Central memory CD8-positive, alpha-beta T cell (primary cell): ENCODE results near the gene C4BPA.

Source experiments
- ATAC-seq: fragments of 150-1000 bp; cut with Tn5 transposase; replicated peaks from 2 replicates; pipeline ENCODE4 v1.10.0; 2022; ENCODE audit warnings: mild to moderate bottlenecking, moderate FRiP score, moderate number of reproducible peaks; ENCODE audit not compliant: poor library complexity, severe bottlenecking; ENCODE audit errors: extremely low read depth
- DNase-seq, 2 donors: peaks; one replicate each; pipeline ENCODE4 v3.0.0; 2021; ENCODE audit warnings: low spot score in 2 of 2
- H3K27ac Mint-ChIP-seq: one replicate; pipeline ENCODE4 v1.8.0; 2022; ENCODE audit warnings: low read depth, mild to moderate bottlenecking, moderate library complexity, mixed read lengths
- H3K27me3 Mint-ChIP-seq: one replicate; pipeline ENCODE4 v1.8.0; 2022; ENCODE audit warnings: mixed read lengths
- H3K36me3 Mint-ChIP-seq: one replicate; pipeline ENCODE4 v1.8.0; 2022; ENCODE audit warnings: mild to moderate bottlenecking, moderate library complexity, mixed read lengths; ENCODE audit not compliant: insufficient read depth
- H3K4me1 Mint-ChIP-seq: one replicate; pipeline ENCODE4 v1.8.0; 2022; ENCODE audit warnings: mixed read lengths
- H3K4me3 Mint-ChIP-seq: one replicate; pipeline ENCODE4 v1.8.0; 2022; ENCODE audit warnings: mild to moderate bottlenecking, moderate library complexity, mixed read lengths
- H3K9me3 Mint-ChIP-seq: one replicate; pipeline ENCODE4 v1.8.0; 2022; ENCODE audit warnings: mixed read lengths

C4BPA gene

GRCh38 chr1:207102146-207102545 lies 1.9 kb upstream of the C4BPA start:
- Mint-ChIP-seq H3K36me3 (no peaks in the 10 kb centered on the region), H3K4me1 (no peaks in the 10 kb centered on the region), H3K27ac (no peak overlapping the region), H3K4me3 (no peak overlapping the region), H3K27me3 (peaks cover 29% of the 10 kb centered on the region), H3K9me3 (no peaks in the 10 kb centered on the region)
- no peak for ATAC-seq
- no peak for DNase-seq

GRCh38 chr1:207102659-207103058 lies 1.4 kb upstream of the C4BPA start:
- Mint-ChIP-seq H3K9me3 (no peaks in the 10 kb centered on the region), H3K27ac (no peak overlapping the region), H3K27me3 (peaks cover 35% of the 10 kb centered on the region), H3K36me3 (no peaks in the 10 kb centered on the region), H3K4me1 (no peaks in the 10 kb centered on the region), H3K4me3 (no peak overlapping the region)
- no peak for DNase-seq
- no peak for ATAC-seq

- ATAC-seq (no peak), DNase-seq (no peak)
- H3K36me3 Mint-ChIP-seq, result no peaks in the 10 kb centered on the region
- H3K9me3 Mint-ChIP-seq, result no peaks in the 10 kb centered on the region
- H3K27me3 Mint-ChIP-seq, result peaks cover 63% of the 10 kb centered on the region
- H3K27ac Mint-ChIP-seq, result no peak overlapping the region
- H3K4me1 Mint-ChIP-seq, result no peaks in the 10 kb centered on the region
- H3K4me3 Mint-ChIP-seq, result no peak overlapping the region
Measured at GRCh38 chr1:207109004-207109403, 5.0 kb downstream of the C4BPA start.

GRCh38 chr1:207112616-207113296 lies 8.7 kb downstream of the C4BPA start:
- no peaks in the 10 kb centered on the region for H3K9me3 Mint-ChIP-seq
- H3K36me3 Mint-ChIP-seq, result no peaks in the 10 kb centered on the region
- no peaks in the 10 kb centered on the region for H3K4me1 Mint-ChIP-seq
- DNase-seq (no peak), ATAC-seq (no peak)
- peaks cover 55% of the 10 kb centered on the region for H3K27me3 Mint-ChIP-seq
- H3K4me3 Mint-ChIP-seq, result no peak overlapping the region
- H3K27ac Mint-ChIP-seq, result no peak overlapping the region

- ATAC-seq, result no peak
- no peak overlapping the region for H3K4me3 Mint-ChIP-seq
- no peak overlapping the region for H3K27ac Mint-ChIP-seq
- no peaks in the 10 kb centered on the region for H3K9me3 Mint-ChIP-seq
- no peaks in the 10 kb centered on the region for H3K36me3 Mint-ChIP-seq
- no peak for DNase-seq
- no peaks in the 10 kb centered on the region for H3K4me1 Mint-ChIP-seq
- H3K27me3 Mint-ChIP-seq, result peaks cover 33% of the 10 kb centered on the region
Measured at GRCh38 chr1:207115269-207115668, 11.2 kb downstream of the C4BPA start.

GRCh38 chr1:207124389-207124788 lies 20.4 kb downstream of the C4BPA start:
- no peaks in the 10 kb centered on the region for H3K36me3 Mint-ChIP-seq
- no peak overlapping the region for H3K27ac Mint-ChIP-seq
- no peak for ATAC-seq
- no peak overlapping the region for H3K4me3 Mint-ChIP-seq
- H3K9me3 Mint-ChIP-seq, result peaks cover 15% of the 10 kb centered on the region
- peaks cover 54% of the 10 kb centered on the region for H3K27me3 Mint-ChIP-seq
- no peaks in the 10 kb centered on the region for H3K4me1 Mint-ChIP-seq
- no peak for DNase-seq

GRCh38 chr1:207128336-207128921 lies 24.4 kb downstream of the C4BPA start:
- DNase-seq (no peak), ATAC-seq (no peak)
- Mint-ChIP-seq H3K27ac (no peak overlapping the region), H3K36me3 (no peaks in the 10 kb centered on the region), H3K4me1 (no peaks in the 10 kb centered on the region), H3K27me3 (peaks cover 43% of the 10 kb centered on the region), H3K4me3 (no peak overlapping the region), H3K9me3 (peaks cover 22% of the 10 kb centered on the region)

- no peaks in the 10 kb centered on the region for H3K4me1 Mint-ChIP-seq
- no peak for ATAC-seq
- H3K9me3 Mint-ChIP-seq, result peaks cover 22% of the 10 kb centered on the region
- DNase-seq, result no peak
- H3K36me3 Mint-ChIP-seq, result no peaks in the 10 kb centered on the region
- no peak overlapping the region for H3K27ac Mint-ChIP-seq
- peaks cover 38% of the 10 kb centered on the region for H3K27me3 Mint-ChIP-seq
- H3K4me3 Mint-ChIP-seq, result no peak overlapping the region
Measured at GRCh38 chr1:207129053-207129452, 25.0 kb downstream of the C4BPA start.

- Mint-ChIP-seq H3K4me3 (no peak overlapping the region), H3K27me3 (peaks cover 36% of the 10 kb centered on the region), H3K4me1 (no peaks in the 10 kb centered on the region), H3K9me3 (peaks cover 22% of the 10 kb centered on the region), H3K27ac (no peak overlapping the region), H3K36me3 (no peaks in the 10 kb centered on the region)
- DNase-seq (no peak), ATAC-seq (no peak)
Measured at GRCh38 chr1:207130252-207131036, 26.4 kb downstream of the C4BPA start.

- Mint-ChIP-seq H3K4me3 (no peak overlapping the region), H3K36me3 (no peaks in the 10 kb centered on the region), H3K27ac (no peak overlapping the region), H3K9me3 (peaks cover 22% of the 10 kb centered on the region), H3K4me1 (no peaks in the 10 kb centered on the region), H3K27me3 (peaks cover 30% of the 10 kb centered on the region)
- DNase-seq (no peak), ATAC-seq (no peak)
Measured at GRCh38 chr1:207131163-207131562, 27.1 kb downstream of the C4BPA start.

GRCh38 chr1:207134581-207134980 lies 30.5 kb downstream of the C4BPA start:
- H3K27ac Mint-ChIP-seq, result no peak overlapping the region
- ATAC-seq, result no peak

GRCh38 chr1:207139616-207140015 lies 35.6 kb downstream of the C4BPA start:
- DNase-seq (no peak), ATAC-seq (no peak)
- H3K27ac Mint-ChIP-seq, result no peak overlapping the region
- H3K4me3 Mint-ChIP-seq, result no peak overlapping the region
- H3K9me3 Mint-ChIP-seq, result no peaks in the 10 kb centered on the region
- peaks cover 54% of the 10 kb centered on the region for H3K27me3 Mint-ChIP-seq
- no peaks in the 10 kb centered on the region for H3K36me3 Mint-ChIP-seq
- no peaks in the 10 kb centered on the region for H3K4me1 Mint-ChIP-seq

More at GRCh38 chr1:207134581-207134980, 30.5 kb downstream of the C4BPA start:
- Mint-ChIP-seq H3K4me3 (no peak overlapping the region), H3K27me3 (peaks cover 26% of the 10 kb centered on the region), H3K36me3 (no peaks in the 10 kb centered on the region), H3K9me3 (peaks cover 5% of the 10 kb centered on the region), H3K4me1 (no peaks in the 10 kb centered on the region)
- no peak for DNase-seq

- H3K4me1 Mint-ChIP-seq, result no peaks in the 10 kb centered on the region
- H3K4me3 Mint-ChIP-seq, result no peak overlapping the region
- H3K27ac Mint-ChIP-seq, result no peak overlapping the region
- peaks cover 52% of the 10 kb centered on the region for H3K27me3 Mint-ChIP-seq
- no peak for ATAC-seq
- no peaks in the 10 kb centered on the region for H3K9me3 Mint-ChIP-seq
- DNase-seq, result no peak
- H3K36me3 Mint-ChIP-seq, result no peaks in the 10 kb centered on the region
Measured at GRCh38 chr1:207140536-207140935, 36.5 kb downstream of the C4BPA start.
